Tibial nerve (tissue), 4 donors: ENCODE measurements around the gene TECPR2. TPM values are rescaled to one million over a fixed set of nuclear protein-coding genes. Genes with fewer than 3 reads are reported as not detected.

Experiments
- DNase-seq, 2 donors: peaks; one replicate each; pipeline ENCODE4 v3.0.0-alpha.2; 2019; ENCODE audit warnings: low spot score in 2 of 2
- H3K27ac ChIP-seq, 4 donors: fragments of 200-600 bp; sonication (generic) in 3 of 4; one replicate each; pipeline ENCODE4 v1.5.1; 2017 to 2019; ENCODE audit warnings: mild to moderate bottlenecking in 1 of 4
- H3K27me3 ChIP-seq, 2 donors: fragments of 200-600 bp; sonication (generic) in 1 of 2; one replicate each; pipeline versions ENCODE4 v1.5.1 to v1.6.0; 2017 to 2019
- H3K36me3 ChIP-seq, 3 donors: fragments of 200-600 bp; sonication (generic); one replicate each; pipeline ENCODE4 v1.5.1; 2018 to 2019
- H3K4me1 ChIP-seq, 4 donors: fragments of 200-600 bp; sonication (generic) in 3 of 4; one replicate each; pipeline ENCODE4 v1.5.1; 2017 to 2019
- H3K4me3 ChIP-seq, 4 donors: fragments of 200-600 bp; sonication (generic) in 3 of 4; one replicate each; pipeline ENCODE4 v1.5.1; 2017 to 2019; ENCODE audit warnings: mild to moderate bottlenecking in 1 of 4, moderate library complexity in 1 of 4
- H3K9me3 ChIP-seq, 4 donors: fragments of 200-600 bp; sonication (generic) in 3 of 4; one replicate each; pipeline ENCODE4 v1.5.1; 2017 to 2019
- EP300 ChIP-seq, 2 donors: sonication (generic); formaldehyde crosslinking; IDR thresholded peaks; one replicate each; pipeline ENCODE4 v1.6.1; 2017; ENCODE audit warnings: antibody characterized with exemption in 2 of 2, mild to moderate bottlenecking in 1 of 2
- POLR2A ChIP-seq, 2 donors: fragments of 450-650 bp; IDR thresholded peaks; one replicate each; pipeline ENCODE4 v1.6.1; 2017; ENCODE audit warnings: antibody characterized with exemption in 2 of 2, mild to moderate bottlenecking in 2 of 2, moderate library complexity in 2 of 2
- WGBS, 2 donors: methylation state at CpG; one replicate each; pipeline ENCODE4 v1.1.5; 2018; 5-methylcytosine and 5-hydroxymethylcytosine counted together
- total RNA-seq, 4 donors: library from RNA; depleted of rRNA; stranded (reverse); fragments of >200 nt; gene quantifications; one replicate each; pipeline ENCODE4 v1.1.0, GENCODE V29; 2016
- TF ChIP-seq, protein P1 (sequence below), 5 experiments: fragments of 200-600 bp in 3 of 5; fragments of 450-650 bp in 2 of 5; sonication (generic) in 3 of 5; IDR thresholded peaks; one replicate each; pipeline ENCODE4 v1.5.1; 2016 to 2019; ENCODE audit warnings: antibody characterized with exemption in 5 of 5, mild to moderate bottlenecking in 3 of 5, moderate library complexity in 2 of 5

TECPR2 gene
- total RNA-seq, 4 donors from 2014 or later = 21.2 to 77.7 (median 32.8) TPM

DNA sequence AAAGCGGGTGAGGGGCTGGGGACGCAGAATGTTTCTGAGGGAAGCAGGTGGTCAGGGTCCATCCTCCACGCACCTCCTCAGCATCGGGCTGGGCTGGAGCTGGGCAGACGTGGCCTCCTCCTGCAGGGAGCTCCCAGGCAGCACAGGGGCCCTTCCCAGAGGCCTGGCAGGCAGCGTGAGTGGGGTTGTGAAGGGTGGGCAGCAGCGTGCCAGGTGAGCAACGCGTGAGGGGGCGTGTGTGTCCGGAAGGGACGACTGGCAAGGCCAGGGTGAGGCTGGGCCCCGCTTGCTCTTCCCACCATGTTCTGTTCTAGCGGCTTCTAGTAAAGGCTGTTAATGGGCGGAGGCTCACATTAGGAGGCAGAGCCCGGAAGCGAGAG, 129.8 kb downstream of the TECPR2 start:
- Histone ChIP-seq H3K4me1 (no peaks in the 10 kb centered on the region), H3K27me3 (no peaks in the 10 kb centered on the region), H3K27ac (no peak overlapping the region), H3K4me3 (no peak overlapping the region), H3K9me3 (no peaks in the 10 kb centered on the region), H3K36me3 (peaks cover 0 to 28% (median 0%) of the 10 kb centered on the region in 3 donors)
- no peak for DNase-seq
- TF ChIP-seq POLR2A (IDR thresholded peaks at IDR 0.05) = no peak
- TF ChIP-seq, protein P1, sequence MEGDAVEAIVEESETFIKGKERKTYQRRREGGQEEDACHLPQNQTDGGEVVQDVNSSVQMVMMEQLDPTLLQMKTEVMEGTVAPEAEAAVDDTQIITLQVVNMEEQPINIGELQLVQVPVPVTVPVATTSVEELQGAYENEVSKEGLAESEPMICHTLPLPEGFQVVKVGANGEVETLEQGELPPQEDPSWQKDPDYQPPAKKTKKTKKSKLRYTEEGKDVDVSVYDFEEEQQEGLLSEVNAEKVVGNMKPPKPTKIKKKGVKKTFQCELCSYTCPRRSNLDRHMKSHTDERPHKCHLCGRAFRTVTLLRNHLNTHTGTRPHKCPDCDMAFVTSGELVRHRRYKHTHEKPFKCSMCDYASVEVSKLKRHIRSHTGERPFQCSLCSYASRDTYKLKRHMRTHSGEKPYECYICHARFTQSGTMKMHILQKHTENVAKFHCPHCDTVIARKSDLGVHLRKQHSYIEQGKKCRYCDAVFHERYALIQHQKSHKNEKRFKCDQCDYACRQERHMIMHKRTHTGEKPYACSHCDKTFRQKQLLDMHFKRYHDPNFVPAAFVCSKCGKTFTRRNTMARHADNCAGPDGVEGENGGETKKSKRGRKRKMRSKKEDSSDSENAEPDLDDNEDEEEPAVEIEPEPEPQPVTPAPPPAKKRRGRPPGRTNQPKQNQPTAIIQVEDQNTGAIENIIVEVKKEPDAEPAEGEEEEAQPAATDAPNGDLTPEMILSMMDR (IDR thresholded peaks at IDR 0.05) = no peak
- no peak for TF ChIP-seq EP300 (IDR thresholded peaks at IDR 0.05)
- WGBS, 2 donors = 86 to 93% methylated on average over 17 of the region's 17 CpGs

DNA sequence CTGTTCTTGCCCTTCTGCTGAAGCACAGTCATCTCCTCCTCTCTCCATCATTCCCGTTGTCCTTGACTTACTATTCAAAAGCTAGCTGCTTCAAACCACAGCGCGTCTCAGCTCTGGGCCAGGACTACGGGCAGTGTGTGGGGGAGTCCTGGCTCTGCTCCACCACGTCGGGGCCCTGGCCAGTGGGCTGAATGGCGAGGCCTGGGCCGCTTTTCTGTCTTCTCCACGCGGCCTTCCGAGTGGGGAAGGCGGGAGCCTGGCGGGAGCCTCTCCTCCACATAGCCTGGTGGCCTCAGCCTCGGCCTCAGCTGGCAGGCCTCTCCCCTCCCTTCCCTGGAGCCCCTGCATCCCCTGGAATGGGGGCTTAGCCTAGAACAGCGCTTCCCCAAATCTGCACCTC, 130.4 kb downstream of the TECPR2 start:
- Histone ChIP-seq H3K9me3 (no peaks in the 10 kb centered on the region), H3K36me3 (peaks cover 0 to 34% (median 3%) of the 10 kb centered on the region in 3 donors), H3K4me3 (no peak overlapping the region), H3K4me1 (no peaks in the 10 kb centered on the region), H3K27me3 (no peaks in the 10 kb centered on the region), H3K27ac (no peak overlapping the region)
- TF ChIP-seq POLR2A (IDR thresholded peaks at IDR 0.05) = no peak
- 78 to 93% methylated on average over 14 to 15 of the region's 15 CpGs for WGBS, 2 donors
- no peak for DNase-seq

DNA sequence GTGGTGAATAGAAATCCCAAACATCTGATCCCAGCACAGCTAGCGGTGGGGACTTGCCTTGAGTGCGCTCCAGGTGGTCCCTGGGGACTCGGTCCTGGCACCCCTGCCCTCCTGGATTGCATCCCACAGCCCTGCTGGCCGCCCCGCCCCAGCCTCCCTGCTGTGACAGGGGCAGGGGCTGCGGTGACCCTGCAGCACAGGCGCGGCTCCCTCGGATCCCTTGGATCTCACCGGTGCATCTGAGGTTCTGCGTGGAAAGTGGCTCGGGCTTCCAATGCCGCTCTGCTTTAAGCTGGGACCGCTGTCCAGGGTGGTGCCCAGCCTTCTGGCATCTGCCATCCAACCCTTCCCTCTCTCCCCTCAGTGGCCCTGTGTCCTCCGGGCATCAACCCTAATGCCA, 130.8 kb downstream of the TECPR2 start:
- H3K27me3 ChIP-seq = no peaks in the 10 kb centered on the region
- H3K27ac ChIP-seq = no peak overlapping the region
- peaks cover 0 to 39% (median 7%) of the 10 kb centered on the region in 3 donors for H3K36me3 ChIP-seq
- H3K4me1 ChIP-seq = no peaks in the 10 kb centered on the region
- no peaks in the 10 kb centered on the region for H3K9me3 ChIP-seq
- no peak overlapping the region for H3K4me3 ChIP-seq
- no peak for TF ChIP-seq EP300 (IDR thresholded peaks at IDR 0.05)
- TF ChIP-seq, protein P1 (IDR thresholded peaks at IDR 0.05) = no peak
- TF ChIP-seq POLR2A (IDR thresholded peaks at IDR 0.05) = no peak
- no peak for DNase-seq
- WGBS, 2 donors = 94% methylated on average over 15 of the region's 15 CpGs

DNA sequence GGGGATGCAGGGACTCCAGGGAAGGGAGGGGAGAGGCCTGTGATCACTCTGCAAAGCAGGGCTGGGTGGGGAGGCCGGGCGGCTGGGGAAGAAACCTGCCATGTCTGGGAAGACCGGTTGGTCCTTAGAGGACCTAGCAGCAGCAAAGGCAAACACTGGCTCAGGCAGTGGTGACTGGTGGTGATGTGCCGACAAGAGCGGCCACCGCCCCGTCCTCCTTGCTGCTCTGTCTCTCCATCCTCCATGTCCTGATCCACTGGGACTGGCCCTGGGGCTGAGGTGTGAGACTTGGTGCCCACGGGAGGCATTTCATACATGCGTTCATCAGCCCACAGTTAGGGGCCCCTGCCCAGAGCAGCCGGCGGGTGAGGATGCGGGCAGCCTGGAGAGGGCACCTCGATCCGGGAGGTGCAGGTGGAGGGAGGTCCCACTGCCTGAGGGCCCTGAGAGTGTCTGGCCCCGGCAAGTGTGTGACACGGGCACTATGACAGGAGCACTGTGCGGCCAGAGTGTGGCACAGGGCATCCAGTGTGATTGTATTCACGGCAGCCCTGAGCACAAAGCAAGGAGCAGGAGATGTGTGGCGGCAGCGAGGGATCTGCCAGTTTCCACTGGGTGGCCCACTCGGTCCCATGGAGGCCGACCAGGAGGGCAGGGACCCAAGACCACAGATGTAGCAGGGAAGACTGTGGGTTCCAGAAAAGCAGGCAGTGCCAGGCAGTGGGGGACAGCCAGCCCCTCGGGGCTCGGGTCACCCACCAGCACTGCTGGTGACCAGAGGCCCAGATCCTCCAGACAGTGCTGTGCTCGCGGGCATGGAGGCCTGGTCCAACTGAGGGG, 133.0 kb downstream of the TECPR2 start:
- TF ChIP-seq POLR2A (IDR thresholded peaks at IDR 0.05) (no peak), EP300 (IDR thresholded peaks at IDR 0.05) (no peak)
- TF ChIP-seq, protein P1 (IDR thresholded peaks at IDR 0.05) = no peak
- H3K27ac ChIP-seq = no peak overlapping the region
- DNase-seq = no peak
- no peak overlapping the region for H3K4me3 ChIP-seq
- WGBS, 2 donors = 91 to 93% methylated on average over 22 to 23 of the region's 26 CpGs
- no peaks in the 10 kb centered on the region for H3K27me3 ChIP-seq
- H3K9me3 ChIP-seq = no peaks in the 10 kb centered on the region
- peaks cover 0 to 11% (median 0%) of the 10 kb centered on the region in 4 donors for H3K4me1 ChIP-seq
- peaks cover 0 to 59% (median 10%) of the 10 kb centered on the region in 3 donors for H3K36me3 ChIP-seq

DNA sequence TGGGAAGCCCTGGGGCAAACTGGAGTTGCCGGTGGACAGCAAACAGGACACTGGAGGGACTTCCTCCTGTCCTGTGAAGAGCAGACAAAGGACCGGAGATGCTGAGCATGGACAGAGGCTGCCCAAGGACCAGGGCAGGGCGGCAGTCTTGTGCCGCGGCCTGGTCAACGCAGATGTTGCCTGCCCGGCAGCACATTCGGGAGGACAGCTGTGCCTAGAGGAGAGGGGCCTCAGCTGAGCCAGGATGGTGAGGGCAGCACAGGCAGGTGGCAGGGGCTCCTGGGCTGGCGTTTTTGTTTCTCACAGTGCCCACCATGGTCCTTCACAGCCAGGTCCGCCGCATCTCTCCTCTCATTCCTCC, 133.6 kb downstream of the TECPR2 start:
- Histone ChIP-seq H3K27me3 (no peaks in the 10 kb centered on the region), H3K27ac (no peak overlapping the region), H3K4me1 (peaks cover 0 to 13% (median 0%) of the 10 kb centered on the region in 4 donors), H3K9me3 (no peaks in the 10 kb centered on the region), H3K4me3 (no peak overlapping the region), H3K36me3 (peaks cover 0 to 62% (median 10%) of the 10 kb centered on the region in 3 donors)
- no peak for TF ChIP-seq POLR2A (IDR thresholded peaks at IDR 0.05)
- TF ChIP-seq EP300 (IDR thresholded peaks at IDR 0.05) = no peak
- TF ChIP-seq, protein P1 (IDR thresholded peaks at IDR 0.05) = no peak
- WGBS, 2 donors = 91 to 98% methylated on average over 10 to 11 of the region's 11 CpGs
- no peak for DNase-seq
